Smooth muscle cell (in vitro differentiated cells): Measurements from ENCODE around the gene PDLIM4. TPM values are rescaled to one million over a fixed set of nuclear protein-coding genes. Genes with fewer than 3 reads are reported as not detected.
A peak's percentile ranks its signal among the peaks of the same experiment; 100 is the strongest.

Experiments used
- DNase-seq: peaks from one replicate; lab custom pipeline; 2025; ENCODE audit not compliant: unreplicated experiment; lab: John Stamatoyannopoulos, UW
- H2AFZ ChIP-seq: fragments of 200-600 bp; sonication (generic); 2 replicates; pipeline ENCODE4 v1.6.0; 2016; ENCODE audit warnings: antibody characterized with exemption, low read depth, mild to moderate bottlenecking
- H3F3A ChIP-seq: fragments of 200-600 bp; sonication (generic); 2 replicates; pipeline ENCODE4 v1.6.0; 2017; ENCODE audit warnings: antibody characterized with exemption, low read depth
- H3K27ac ChIP-seq: fragments of 200-600 bp; sonication (generic); 2 replicates; pipeline ENCODE4 v1.5.1; 2016; ENCODE audit warnings: low read depth, mild to moderate bottlenecking
- H3K27me3 ChIP-seq: fragments of 200-600 bp; sonication (generic); 2 replicates; pipeline ENCODE4 v1.6.1; 2016; ENCODE audit warnings: low read depth, mild to moderate bottlenecking
- H3K36me3 ChIP-seq: fragments of 200-600 bp; sonication (generic); 2 replicates; pipeline ENCODE4 v1.5.1; 2016; ENCODE audit warnings: low read depth
- H3K4me1 ChIP-seq: fragments of 200-600 bp; sonication (generic); 2 replicates; pipeline ENCODE4 v1.5.1; 2016; ENCODE audit warnings: low read depth
- H3K4me2 ChIP-seq: fragments of 200-600 bp; sonication (generic); 2 replicates; pipeline ENCODE4 v1.6.0; 2016; ENCODE audit warnings: mild to moderate bottlenecking
- H3K4me3 ChIP-seq: fragments of 200-600 bp; sonication (generic); 2 replicates; pipeline ENCODE4 v1.5.1; 2016; ENCODE audit warnings: mild to moderate bottlenecking
- H3K79me2 ChIP-seq: fragments of 200-600 bp; sonication (generic); 2 replicates; pipeline ENCODE4 v1.6.0; 2016; ENCODE audit warnings: low read depth, mild to moderate bottlenecking
- H3K9ac ChIP-seq: fragments of 200-600 bp; sonication (generic); 2 replicates; pipeline ENCODE4 v1.6.0; 2016; ENCODE audit warnings: low read depth
- H3K9me3 ChIP-seq: fragments of 200-600 bp; sonication (generic); replicated peaks from 2 replicates; pipeline ENCODE4 v1.5.1; 2016; ENCODE audit warnings: low read depth
- H4K20me1 ChIP-seq: fragments of 200-600 bp; sonication (generic); 2 replicates; pipeline ENCODE4 v1.6.0; 2016; ENCODE audit warnings: low read depth
- CTCF ChIP-seq: fragments of 200-600 bp; sonication (generic); IDR thresholded peaks from 2 replicates; pipeline ENCODE4 v1.5.1; 2017; ENCODE audit warnings: borderline replicate concordance, mild to moderate bottlenecking, antibody characterized with exemption; ENCODE audit not compliant: insufficient read depth, poor library complexity, severe bottlenecking
- WGBS: methylation state at CpG from one replicate; pipeline ENCODE4 v1.1.7; 2016; ENCODE audit warnings: low lambda C conversion rate; 5-methylcytosine and 5-hydroxymethylcytosine counted together
- polyA plus RNA-seq: library from polyadenylated mRNA; unstranded; fragments of >200 nt; fragmentation: Nextera tagmentation; extraction: Ambion mirVana; gene quantifications from 2 replicates; pipeline ENCODE4 v1.2.1, GENCODE V29; 2016
- total RNA-seq: library from RNA; depleted of rRNA; stranded (reverse); fragments of >200 nt; gene quantifications from 2 replicates; pipeline ENCODE4 v1.2.3, GENCODE V29; 2014

PDLIM4 gene
- total and polyA plus RNA-seq, 2 experiments from 2014 or later, result 93.8 to 275 TPM

- no peak overlapping the region for H2AFZ ChIP-seq
- peaks cover 94% of the 10 kb centered on the region for H4K20me1 ChIP-seq
- peaks cover 74% of the 10 kb centered on the region for H3K79me2 ChIP-seq
- H3K27me3 ChIP-seq, result no peaks in the 10 kb centered on the region
- no peaks in the 10 kb centered on the region for H3K36me3 ChIP-seq
- H3K9me3 ChIP-seq, result no peaks in the 10 kb centered on the region
- TF ChIP-seq CTCF, result no peak
- H3K9ac ChIP-seq, result no peak overlapping the region
- peaks cover 21% of the 10 kb centered on the region for H3F3A ChIP-seq
- H3K4me3 ChIP-seq, result no peak overlapping the region
- no peak overlapping the region for H3K4me2 ChIP-seq
- H3K27ac ChIP-seq, result no peak overlapping the region
- 94% methylated on average over 1 of the region's 1 CpG for whole genome bisulfite sequencing
- H3K4me1 ChIP-seq, result no peaks in the 10 kb centered on the region
- DNase-seq, result no peak
Observed at GRCh38 chr5:132219981-132220380, 37.5 kb upstream of the PDLIM4 start.

DNA sequence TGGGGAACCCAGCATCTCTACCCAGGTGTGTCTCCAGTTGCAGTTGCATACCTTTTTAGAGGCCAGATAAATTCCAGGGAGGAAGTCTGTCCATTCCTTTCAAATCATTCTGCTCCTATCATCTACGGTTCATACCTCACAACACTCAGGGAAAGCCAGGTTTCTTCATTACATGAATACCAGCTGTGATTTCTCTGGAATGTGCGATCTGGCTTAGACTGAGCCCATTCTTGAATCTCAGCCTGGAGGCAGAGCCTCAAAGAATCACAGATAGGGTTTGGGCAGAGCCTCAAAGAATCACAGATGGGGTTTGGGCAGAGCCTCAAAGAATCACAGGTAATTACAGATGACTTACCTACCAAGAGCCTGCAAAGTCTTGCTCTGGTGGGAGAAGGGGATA lies 37.0 kb upstream of the PDLIM4 start:
- TF ChIP-seq CTCF, result no peak
- WGBS, result 74% methylated on average over 2 of the region's 2 CpGs
- Histone ChIP-seq H2AFZ (no peak overlapping the region), H3K4me2 (no peak overlapping the region), H3K79me2 (peaks cover 74% of the 10 kb centered on the region), H3K27me3 (no peaks in the 10 kb centered on the region), H3K36me3 (no peaks in the 10 kb centered on the region), H3K4me3 (no peak overlapping the region), H3K9me3 (no peaks in the 10 kb centered on the region), H3K9ac (no peak overlapping the region), H4K20me1 (peaks cover 95% of the 10 kb centered on the region), H3K27ac (no peak overlapping the region), H3K4me1 (no peaks in the 10 kb centered on the region), H3F3A (peaks cover 23% of the 10 kb centered on the region)
- no peak for DNase-seq

DNA sequence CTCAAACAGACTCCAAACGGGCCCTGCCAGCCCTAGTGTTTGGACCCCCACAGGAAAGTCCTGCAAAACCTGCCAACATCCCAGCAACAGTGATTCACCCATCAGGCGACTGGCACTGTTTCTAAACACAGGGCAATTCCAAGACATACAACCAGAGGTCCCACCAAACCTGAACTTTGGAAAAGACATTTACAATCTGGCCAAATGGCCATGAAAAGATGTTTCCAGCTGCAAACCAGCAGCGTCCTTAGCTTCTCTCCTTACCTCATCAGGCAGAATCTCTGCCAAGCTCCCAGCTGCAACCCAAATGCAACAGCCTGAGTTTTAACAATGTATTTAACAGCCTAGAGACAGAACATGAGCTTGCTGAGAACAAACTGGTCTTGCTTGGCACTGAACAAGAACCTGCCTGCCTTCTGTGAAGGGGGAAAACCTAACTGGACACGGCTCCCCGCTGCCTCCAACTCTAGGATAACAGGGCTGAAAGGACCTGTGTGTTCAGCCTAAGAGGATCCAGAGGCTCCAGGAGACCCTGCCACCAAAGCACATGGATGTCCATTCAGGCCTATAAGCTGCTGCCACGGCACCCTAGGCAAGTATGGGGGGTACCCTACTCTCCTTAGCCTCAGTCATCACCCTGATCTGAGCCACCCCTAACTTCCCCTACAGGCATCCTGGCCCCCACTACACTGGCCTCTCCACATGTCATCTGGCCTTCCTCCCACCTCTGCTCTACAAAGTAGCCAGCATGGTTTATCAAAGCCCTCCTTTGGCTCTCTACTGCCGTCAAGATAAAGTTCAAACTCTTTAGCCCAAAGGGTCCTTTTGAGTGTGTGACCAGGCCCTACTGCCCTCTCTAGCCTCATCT lies 35.5 kb upstream of the PDLIM4 start:
- WGBS, result 90% methylated on average over 7 of the region's 7 CpGs
- H3K9ac ChIP-seq, result no peak overlapping the region
- H3K79me2 ChIP-seq, result peaks cover 76% of the 10 kb centered on the region
- no peak for DNase-seq
- no peaks in the 10 kb centered on the region for H3K27me3 ChIP-seq
- peaks cover 28% of the 10 kb centered on the region for H3F3A ChIP-seq
- H3K4me3 ChIP-seq, result no peak overlapping the region
- H3K36me3 ChIP-seq, result no peaks in the 10 kb centered on the region
- H3K4me1 ChIP-seq, result no peaks in the 10 kb centered on the region
- no peak overlapping the region for H3K27ac ChIP-seq
- H3K9me3 ChIP-seq, result no peaks in the 10 kb centered on the region
- no peak for TF ChIP-seq CTCF
- H4K20me1 ChIP-seq, result peaks cover 90% of the 10 kb centered on the region
- H3K4me2 ChIP-seq, result peak overlapping the region; percentile 6
- no peak overlapping the region for H2AFZ ChIP-seq

DNA sequence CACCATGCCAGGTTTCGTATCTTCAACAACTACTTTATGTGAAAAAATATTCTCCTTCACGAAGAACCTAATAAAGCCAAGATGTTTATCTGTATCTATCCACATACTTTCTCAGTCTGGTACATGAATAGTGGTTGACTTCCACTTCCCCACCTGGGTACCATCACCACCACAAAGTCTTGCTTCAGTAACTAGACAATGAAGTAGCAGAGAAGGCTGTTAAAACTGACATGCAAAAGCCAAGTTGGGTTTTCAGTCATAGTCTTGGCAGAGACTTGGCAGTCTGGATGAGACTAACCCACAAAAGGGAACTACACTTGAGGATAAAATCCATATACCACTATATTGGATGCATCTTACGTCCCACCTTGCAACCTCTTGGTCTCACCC lies 34.9 kb upstream of the PDLIM4 start:
- Histone ChIP-seq H3K4me3 (no peak overlapping the region), H3K4me1 (no peaks in the 10 kb centered on the region), H3K79me2 (peaks cover 77% of the 10 kb centered on the region), H3F3A (peaks cover 28% of the 10 kb centered on the region), H3K27ac (no peak overlapping the region), H3K9ac (no peak overlapping the region), H4K20me1 (peaks cover 83% of the 10 kb centered on the region), H3K4me2 (peak overlapping the region; percentile 6), H2AFZ (no peak overlapping the region), H3K36me3 (no peaks in the 10 kb centered on the region), H3K9me3 (no peaks in the 10 kb centered on the region), H3K27me3 (no peaks in the 10 kb centered on the region)
- 94% methylated on average over 3 of the region's 3 CpGs for WGBS
- DNase-seq, result no peak
- no peak for TF ChIP-seq CTCF
